ENCODE data around the gene PEX10.

The PEX10 gene

DNA sequence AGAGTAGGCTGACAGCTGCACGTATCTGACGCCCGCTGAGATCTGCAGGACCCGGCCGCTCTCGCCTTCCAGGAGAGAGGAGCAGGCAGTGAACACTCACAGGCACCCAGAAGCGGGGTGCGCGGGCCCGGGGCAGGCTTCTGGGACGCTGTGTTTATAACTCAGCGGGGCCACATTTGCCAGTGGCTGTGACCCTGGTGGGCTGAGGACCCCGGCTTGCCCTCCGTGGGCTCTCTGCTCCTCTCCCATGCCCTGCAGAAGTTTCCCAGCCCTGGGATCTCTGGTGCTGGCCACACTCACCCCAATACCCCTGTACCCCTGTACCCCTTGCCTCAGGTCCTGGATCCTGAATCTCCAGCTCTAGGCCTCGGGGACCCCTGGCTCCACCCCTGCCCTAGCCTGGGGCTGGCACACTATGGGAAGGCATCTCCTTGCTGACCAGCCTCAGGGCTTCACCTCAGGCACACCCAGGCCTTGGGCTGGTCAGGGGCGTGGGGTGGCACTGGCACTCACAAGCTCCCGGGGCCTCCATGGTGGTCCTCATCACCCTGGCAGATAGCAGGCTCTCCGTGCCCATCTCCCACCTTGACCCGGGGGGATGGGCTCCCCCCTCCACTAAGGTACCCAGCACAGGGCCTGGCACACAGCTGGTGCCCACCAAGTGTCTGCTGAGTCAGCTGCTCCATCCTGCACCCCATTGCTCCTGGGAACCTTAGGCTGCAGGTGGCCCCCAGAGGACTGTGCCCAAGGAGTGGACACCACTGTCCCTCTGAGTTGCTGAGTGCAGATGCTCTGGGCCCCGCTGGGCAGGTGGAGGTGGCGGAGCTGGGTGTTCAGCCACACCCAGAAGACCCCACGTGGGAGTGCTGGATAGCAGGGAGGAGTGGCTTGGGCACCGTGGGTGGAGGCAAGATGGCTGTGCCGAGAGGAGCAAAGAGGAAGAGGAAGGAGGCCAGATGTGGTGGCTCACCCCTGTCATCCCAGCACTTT is 53.4 kb downstream of the PEX10 start:
- TF ChIP-seq GATA2 (IDR thresholded peaks at IDR 0.05; ENCODE audit: low read depth, low read length): no peak
- TF ChIP-seq GATA3 (IDR thresholded peaks at IDR 0.05; ENCODE audit: low read depth, low read length): no peak

- no peak for TF ChIP-seq GATA2 (IDR thresholded peaks at IDR 0.05; ENCODE audit: low read depth, low read length)
- TF ChIP-seq GATA3 (IDR thresholded peaks at IDR 0.05; ENCODE audit: low read depth, low read length): no peak
These were observed 54.3 kb downstream of the PEX10 start for GRCh38 chr1:2358072-2358471.

DNA sequence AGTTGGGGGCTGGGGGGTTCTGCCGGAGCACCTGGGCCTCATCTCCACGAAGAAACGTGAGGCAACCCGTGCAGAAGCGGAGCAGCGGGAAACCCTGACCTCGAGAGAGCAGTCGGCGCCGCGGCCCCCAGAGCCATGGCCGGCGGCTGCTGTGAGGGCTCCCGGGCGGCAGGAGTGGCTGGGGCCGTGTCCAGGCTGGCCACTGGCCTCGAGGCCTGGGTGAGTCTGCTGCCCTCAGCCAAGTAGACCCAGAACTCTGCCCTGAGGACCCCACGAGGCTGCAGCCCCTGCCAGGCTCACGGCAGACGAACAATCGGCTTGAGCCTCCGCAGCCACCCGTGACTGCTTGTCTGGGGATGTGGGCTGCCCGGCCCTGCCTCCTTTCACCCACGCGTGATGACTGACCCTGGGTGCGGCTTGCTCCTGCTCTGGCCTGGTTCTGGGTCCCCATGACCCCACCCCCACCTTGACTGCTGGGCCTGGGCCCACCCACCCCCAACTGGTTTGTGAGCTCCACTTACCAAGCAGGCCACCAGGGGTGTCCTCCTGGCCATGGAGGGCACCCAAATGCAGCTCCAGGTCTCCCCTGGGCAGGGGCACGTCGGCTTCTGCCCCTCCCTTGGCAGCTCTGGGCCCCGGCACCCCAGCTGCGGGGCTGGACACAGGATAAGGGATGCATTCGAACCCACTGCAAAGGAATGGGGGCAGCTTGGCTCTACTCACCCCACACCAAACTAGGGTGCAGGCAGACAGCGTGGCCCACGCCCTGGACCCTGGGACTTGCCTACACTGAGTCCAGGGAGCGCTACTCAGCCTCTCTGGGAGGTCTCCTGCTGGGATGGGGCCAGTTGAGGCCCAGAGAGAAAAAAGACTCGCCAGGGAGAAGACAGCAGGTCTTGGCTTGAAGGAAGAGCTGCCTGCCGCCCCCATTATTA is 55.2 kb downstream of the PEX10 start:
- TF ChIP-seq GATA2 (IDR thresholded peaks at IDR 0.05; ENCODE audit: low read depth, low read length) (no peak), GATA3 (IDR thresholded peaks at IDR 0.05; ENCODE audit: low read depth, low read length) (no peak)

GRCh38 chr1:2356401-2356800 is 56.0 kb downstream of the PEX10 start:
- TF ChIP-seq GATA3 (IDR thresholded peaks at IDR 0.05; ENCODE audit: low read depth, low read length): no peak
- TF ChIP-seq GATA2 (IDR thresholded peaks at IDR 0.05; ENCODE audit: low read depth, low read length): no peak

GRCh38 chr1:2355373-2356261 is 56.7 kb downstream of the PEX10 start:
- no peak for TF ChIP-seq GATA2 (IDR thresholded peaks at IDR 0.05; ENCODE audit: low read depth, low read length)
- TF ChIP-seq GATA3 (IDR thresholded peaks at IDR 0.05; ENCODE audit: low read depth, low read length): no peak

GRCh38 chr1:2354511-2355372 is 57.6 kb downstream of the PEX10 start:
- TF ChIP-seq GATA3 (IDR thresholded peaks at IDR 0.05; ENCODE audit: low read depth, low read length): no peak
- TF ChIP-seq GATA2 (IDR thresholded peaks at IDR 0.05; ENCODE audit: low read depth, low read length): no peak

All from SH-SY5Y (cell line).